Amniotic epithelial cell (primary cell): ENCODE measurements around the gene BBLN.
A peak's percentile ranks its signal among the peaks of the same experiment; 100 is the strongest.

Experiments used
- DNase-seq: peaks from one replicate; pipeline ENCODE4 v3.0.0-alpha.2; 2010; ENCODE audit warnings: low read depth

BBLN gene

DNA sequence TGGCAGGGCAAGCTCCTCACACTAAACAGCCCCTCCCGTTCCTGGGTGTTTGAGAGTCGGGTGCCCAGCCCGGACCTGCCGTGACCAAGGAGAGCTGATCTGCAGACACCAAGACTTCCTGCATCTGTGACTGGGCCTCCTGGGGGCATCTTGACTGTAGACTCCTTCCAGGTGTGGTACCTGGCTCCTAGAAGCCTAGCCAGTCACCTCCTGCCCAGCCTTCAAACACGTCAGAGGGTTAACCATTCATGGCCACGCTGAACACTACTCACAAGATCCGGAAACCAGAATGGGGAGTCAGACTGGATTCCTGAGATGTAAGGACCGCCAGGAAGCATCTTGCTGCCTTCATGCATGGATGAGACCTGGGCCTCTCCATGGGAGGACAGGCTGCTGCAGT is 14.5 kb upstream of the BBLN start:
- no peak for DNase-seq

DNA sequence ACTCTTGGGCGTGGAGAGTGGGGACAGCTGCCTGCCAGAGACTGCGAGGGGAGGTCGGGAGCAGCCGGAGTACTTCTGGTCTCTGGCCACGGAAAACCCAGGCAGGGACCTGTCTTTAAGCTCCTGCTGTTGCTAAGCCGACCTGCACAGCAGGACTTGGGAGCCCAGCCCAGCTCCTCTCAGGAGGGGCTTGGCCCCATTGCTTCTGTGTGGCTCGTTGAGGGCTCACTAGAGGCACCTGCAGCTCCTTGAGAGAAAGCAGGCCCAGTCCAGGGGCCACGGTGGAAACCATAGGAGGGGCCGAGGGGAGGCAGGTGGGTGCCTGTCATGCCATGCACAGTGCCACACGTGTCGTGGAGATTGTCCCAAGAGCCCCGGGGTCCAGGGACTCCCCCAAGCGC is 14.1 kb upstream of the BBLN start:
- no peak for DNase-seq

DNA sequence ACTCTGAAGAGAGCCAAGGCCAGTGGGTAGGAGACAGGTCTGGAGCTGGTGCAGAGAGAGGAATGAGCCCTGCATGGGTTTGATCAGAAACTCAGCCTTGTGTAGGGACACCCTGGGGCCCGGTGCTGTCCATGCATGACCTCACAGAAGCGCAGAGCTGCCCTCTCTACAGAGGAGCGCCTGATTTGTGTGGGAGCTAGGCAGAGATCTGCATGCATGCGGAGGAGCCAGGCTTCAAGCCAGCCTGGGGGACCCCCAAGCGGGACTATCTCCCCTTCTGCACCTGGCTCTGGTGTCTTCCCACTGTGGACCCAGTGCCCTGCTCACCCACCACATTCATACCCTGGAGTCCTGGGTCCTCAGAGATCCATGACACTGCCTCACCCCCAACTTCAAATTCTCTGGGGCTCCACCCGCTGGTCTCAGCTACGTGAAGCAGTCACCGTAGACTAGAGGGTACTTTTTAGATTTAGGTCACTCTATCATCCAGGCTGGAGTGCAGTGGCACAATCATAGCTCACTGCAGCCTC is 13.4 kb upstream of the BBLN start:
- DNase-seq, result no peak

DNA sequence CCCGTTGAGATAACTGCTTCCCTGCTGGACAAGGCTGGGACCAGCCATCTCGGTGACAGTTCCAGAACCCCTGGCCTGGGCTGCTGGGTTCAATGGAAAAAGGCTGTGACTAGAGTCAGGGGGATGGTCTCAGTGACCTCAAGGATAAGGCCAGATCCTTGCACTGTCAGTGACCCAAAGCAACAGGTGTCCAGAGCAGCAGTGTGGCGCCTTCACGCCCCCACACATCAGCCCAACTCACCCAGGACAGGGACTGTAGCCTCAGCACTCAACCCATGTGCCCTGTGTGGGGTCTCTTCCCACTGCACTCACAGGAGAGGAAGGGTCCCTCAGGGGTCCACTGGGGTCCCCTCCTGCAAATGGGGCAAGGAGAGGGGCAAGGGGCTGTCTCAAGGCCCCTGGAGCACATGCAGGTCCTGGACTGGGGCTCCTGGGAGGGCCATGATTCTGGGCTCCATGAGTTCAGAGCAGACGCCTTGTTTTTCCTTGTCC is 11.5 kb upstream of the BBLN start:
- no peak for DNase-seq

DNA sequence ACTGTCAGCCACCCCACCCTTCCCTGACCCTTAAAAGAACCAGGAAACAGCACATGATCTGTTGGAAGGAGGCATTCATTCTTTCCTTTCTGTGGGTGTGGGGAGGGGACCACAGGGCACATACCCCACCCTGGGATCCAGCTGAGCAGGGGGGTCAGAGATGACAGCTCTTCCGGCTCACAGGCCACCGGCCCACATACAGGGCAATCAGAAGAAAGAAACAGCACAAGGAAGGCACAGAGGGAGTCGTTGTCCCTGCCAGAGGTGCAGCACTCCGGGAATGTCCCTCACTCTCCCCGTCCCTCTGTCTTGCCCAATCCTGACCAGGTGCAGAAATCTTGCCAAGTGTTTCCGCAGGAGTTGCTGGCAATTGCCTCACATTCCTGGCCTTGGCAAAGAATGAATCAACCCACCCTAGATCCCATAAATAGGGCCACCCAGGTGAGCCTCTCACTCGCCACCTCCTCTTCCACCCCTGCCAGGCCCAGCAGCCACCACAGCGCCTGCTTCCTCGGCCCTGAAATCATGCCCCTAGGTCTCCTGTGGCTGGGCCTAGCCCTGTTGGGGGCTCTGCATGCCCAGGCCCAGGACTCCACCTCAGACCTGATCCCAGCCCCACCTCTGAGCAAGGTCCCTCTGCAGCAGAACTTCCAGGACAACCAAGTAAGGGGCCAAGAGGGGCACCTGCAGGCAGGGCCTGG is 10.9 kb upstream of the BBLN start, which contains the start of gene LCN2:
Gene LCN2 (plus strand): TSS at position 453 of the 701 bp plus-strand sequence. CDS start 73 bp downstream, at position 526.
- peak; percentile 54 for DNase-seq

DNA sequence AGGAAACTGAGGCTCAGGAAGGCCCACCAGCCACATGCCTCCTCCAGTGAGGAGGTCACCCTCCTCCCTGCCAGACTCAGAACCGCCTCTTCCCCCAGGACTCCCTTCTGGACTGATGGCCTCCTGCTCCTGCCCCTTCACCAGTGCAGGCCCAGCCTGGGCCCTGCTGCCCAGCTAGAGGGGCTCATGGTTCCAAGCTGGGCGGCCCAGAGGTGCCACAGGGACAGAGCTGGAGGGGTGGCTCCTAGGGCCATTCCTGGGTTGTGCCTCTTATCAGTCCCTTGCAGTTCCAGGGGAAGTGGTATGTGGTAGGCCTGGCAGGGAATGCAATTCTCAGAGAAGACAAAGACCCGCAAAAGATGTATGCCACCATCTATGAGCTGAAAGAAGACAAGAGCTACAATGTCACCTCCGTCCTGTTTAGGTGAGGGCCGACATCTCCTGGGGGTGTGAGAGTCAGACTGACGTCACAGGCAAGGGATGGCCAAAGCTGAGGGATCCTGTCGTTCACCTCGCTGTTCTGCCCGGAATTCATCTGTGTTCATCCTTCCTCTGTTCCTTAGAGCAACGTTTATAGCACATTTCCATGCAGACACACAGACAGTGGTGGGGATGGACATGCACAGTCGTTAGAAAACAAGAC is 10.0 kb upstream of the BBLN start:
- DNase-seq, result no peak

DNA sequence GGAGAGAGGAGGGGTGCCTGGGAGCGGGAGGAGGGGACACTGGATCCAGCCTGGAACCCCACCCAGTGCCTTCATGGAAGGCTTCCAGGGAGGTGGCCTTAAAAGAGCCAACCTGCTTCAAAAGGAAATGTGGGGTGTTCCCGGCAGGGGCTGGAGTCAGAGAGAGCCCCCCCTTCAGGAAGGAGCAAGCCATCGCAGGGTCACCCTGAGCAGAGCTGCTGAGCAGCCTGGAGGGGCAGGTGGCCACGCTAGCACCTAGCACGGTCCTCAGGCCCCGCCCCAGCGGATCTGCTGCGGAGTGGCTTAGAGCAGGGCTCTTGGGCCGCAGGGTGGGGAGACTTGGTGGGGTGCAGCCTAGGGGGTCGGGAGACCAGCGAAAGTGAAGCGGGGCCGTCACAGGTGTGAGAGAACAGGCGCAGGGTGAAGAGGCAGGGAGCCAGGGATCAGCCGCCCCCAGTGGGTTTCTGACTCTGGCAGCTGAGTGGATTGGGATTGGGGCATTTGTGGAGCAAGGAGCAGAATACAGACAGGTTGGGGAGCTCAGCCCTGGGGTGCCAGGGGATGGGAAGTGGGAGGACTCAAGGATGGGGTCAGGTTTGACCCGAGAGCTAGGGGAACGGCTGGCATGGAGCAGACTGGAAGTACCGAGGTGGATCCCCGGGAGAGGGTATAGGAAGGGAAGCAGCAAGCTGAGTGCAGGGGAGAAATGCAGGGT is 9.3 kb upstream of the BBLN start:
- no peak for DNase-seq

DNA sequence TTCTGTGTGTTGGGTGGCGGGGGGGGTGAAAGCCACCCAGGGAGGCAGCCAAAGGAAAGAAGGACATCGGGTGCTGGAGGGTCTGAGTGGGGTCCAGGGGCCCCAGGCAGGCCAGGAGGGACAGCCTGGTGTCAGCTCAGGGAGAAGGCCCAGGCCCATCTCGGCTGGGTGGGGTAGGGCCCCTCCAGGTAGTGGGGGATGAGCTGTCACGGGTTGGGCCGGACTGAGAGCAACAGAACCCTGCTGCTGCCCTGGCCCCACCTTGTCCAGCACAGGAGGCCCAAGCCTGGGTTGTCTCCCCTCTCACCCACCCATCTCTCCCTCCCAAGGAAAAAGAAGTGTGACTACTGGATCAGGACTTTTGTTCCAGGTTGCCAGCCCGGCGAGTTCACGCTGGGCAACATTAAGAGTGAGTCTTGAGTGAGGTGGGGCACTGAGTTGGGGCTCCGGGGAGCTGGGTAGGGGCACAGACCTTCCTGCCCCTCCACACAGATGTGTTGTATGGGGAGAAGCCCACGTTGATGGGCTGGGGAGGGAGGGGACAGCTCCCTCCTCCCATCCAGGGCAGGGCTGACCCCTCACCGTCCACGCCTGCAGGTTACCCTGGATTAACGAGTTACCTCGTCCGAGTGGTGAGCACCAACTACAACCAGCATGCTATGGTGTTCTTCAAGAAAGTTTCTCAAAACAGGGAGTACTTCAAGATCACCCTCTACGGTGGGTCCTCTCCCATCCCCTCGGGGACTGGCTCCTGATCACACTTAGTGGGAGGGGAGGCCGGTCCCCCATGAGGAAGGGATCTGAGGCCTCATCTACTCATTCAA is 8.5 kb upstream of the BBLN start:
- DNase-seq, result no peak

DNA sequence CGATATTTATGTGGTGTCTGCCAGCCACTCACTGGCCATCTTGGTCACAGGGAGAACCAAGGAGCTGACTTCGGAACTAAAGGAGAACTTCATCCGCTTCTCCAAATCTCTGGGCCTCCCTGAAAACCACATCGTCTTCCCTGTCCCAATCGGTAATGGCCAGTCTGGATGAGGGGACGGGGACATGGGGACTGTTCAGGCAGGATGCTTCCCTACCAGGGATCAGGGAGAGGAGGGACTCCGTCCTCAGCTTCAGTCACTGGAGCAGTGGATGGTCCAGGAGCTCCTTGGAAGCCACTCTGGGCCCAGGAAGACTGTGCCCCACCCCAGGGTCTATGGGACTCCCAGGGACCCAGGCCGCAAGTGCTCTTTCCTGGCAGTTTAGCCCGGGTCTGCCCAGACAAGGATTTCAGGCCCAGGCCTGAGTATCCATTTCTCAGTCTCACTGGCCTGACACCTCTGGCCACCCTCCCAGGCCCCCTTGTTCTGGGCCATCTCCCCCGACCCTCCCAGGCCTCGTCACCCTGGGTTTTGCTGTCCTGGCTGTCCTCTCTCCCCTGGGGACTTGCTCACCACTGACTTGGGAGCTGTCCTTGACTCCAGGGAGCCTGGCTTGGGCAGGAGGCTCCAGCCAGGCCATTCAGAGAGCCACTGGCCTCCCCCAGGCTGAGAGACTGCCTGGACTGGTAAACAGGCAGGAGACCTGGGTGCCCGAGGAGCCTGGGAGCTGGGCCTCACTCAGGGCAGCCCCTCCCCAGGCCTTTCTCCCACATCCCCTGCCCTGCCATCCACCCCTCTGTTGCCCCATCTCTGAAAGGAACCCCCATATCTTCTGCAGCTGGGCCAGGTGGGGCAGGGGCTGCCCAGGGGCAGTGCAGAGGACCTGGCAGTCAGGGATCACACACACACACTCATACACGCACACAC is 7.7 kb upstream of the BBLN start:
- DNase-seq, result no peak

DNA sequence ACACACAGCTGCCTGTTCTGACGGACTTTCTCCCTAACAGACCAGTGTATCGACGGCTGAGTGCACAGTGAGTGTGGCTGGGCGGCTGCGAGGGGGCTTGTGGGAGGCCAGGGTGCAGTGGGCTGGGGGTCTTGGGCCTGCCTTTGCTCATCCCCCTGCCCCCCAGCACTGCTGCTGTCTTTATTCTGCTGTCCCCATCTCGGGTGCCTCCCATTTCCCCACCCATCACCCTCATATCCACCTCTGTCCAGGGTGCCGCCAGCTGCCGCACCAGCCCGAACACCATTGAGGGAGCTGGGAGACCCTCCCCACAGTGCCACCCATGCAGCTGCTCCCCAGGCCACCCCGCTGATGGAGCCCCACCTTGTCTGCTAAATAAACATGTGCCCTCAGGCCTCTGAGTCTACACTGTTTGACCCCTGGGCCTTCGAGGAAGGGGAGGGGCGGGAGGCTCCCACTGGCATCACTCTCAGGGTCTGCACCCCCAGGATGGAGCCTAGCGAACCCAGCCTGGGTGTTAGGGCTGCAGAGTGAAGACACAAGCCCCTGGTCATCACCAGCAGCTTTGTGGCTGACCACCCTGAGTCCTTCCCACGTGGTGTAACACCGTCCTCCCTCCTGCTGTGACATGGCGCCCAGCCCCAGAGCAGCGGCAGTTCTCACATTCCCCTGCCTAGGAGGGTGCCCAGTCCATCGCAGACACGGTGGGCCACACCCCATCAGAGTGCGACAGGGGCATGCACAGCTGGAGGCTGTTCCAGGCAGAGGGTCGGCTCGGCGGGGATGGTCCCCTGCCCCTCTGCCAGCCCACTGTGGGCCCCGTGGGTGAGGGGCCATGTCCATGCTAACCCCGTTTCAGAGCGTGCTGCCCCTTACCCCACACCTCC is 6.8 kb upstream of the BBLN start:
- no peak for DNase-seq

DNA sequence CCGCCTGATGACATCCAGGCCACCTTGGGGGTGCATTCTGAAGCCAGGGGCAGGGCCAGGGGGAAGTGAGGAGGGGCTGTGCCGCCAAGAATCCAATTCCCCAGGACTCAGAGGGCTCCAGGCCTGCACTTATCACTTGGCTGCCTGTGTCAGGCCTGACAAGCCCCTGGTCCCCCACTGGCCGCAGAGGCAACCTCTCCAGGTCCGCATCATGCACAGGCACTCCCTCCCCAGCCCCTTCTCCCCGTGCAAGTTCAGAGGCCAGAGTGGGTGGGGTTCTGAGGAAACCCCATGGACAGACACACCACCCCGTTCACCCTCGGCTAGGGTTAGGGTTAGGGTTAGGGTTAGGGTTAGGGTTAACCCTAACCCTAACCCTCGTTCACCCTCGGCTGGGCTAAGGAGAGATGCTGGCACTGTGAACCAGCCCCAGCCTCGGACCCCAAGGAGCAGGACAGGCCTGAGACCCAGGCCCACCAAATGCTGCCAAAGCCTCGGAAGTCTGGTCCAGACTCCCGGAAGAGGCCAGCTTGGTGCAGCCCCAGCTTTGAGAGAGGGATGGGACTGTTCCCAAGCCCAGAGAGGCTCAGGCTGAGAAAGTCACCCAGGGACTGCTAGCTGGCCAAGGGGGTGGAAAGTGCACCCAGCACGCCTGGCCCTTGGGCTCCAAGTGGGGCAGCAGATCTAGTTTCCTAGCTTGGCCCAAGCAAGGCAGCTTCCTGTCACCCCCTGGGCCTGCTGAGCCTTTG is 5.9 kb upstream of the BBLN start:
- no peak for DNase-seq

DNA sequence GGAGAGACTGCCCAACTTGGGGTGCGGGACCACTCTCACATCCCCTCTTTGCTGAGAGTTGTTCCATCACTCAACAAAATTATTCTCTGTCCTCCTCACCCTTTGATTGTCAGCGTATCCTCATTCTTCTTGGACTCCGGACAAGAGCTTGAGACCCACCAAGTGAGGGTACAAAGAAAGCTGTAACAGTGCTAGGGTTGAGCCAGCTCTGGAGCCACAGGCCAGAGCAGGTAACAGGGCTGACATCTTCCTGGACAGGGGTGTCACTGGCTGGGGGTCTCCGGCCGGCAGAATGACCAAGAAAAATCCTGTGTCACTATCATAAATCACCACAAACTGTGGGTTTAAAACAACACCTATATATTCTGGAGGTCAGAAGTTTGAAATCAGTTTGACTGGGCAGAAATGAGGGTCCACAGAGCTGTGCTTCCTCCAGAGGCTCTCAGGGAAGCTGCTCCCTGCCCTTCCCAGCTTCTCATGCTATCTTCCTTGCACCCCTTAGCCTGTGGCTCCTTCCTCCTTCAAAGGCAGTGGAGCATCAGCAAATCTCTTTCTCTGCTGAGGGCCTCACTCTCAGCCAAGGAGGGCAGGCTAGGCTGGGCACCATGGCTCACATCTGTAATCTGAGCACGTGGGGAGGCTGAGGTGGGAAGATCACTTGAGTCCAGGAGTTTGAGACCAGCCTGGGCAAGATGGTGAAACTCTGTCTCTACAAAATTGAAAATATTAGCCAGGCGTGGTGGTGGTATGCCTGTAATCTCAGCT is 4.1 kb upstream of the BBLN start:
- no peak for DNase-seq

DNA sequence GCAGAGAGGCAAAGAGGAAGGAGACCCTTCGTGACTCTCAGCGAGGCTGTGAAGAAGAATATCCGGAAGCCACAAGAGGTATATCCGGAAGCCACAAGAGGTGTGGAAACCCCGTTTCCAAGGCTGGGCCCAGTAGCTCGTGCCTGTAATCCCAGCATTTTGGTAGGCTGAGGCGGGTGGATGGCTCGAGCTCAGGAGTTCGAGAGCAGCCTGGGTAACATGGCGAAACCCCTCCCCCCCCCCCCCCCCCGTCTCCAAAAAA is 612 bp upstream of the BBLN start:
- DNase-seq, result no peak

DNA sequence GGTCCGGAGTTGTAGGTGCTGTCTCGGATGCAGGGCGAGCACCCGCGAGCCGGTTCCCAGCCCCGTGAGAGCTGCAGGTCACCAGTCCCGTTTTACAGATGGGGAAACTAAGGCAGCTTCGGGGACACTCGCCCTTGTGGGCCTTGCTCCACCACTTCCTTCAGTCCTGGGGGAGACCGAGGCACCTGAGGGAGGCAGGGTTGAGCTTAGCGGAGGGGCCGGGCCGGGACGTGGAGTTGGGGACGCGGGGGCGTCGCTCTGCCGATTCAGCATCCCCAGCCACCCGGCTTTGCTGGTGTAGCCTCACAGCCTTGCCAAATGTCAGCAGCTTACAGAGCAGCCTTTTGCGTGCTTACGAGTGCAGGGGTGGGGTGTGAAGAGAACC is 530 bp downstream of the BBLN start:
- DNase-seq, result no peak

DNA sequence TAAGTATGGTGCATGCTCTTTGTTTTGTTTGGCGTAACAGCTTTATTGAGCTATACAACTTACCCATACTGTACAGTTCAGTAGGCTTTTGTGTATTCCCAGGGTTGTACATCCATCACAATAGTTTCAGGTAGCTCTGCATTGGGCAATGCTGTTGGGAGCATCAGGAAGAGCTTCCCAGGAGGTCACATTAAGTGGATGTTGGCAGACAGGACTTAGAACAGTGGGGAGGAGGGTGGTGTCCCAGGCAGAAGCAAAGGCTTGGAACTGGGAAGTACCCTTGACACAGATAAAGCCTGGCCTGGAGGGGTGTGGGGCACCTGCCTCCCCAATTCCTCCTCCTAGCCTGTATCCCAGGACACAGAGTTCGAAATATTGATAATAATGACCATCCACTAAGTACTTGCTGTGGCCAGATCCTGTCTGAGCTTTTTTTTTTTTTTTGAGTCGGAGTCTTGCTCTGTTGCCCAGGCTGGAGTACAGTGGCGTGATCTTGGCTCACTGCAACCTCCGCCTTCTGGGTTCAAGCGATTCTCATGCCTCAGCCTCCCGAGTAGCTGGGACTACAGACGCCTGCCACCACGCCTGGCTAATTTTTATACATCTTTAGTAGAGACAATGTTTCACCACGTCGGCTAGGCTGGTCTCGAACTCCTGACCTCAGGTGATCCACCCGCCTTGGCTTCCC is 1.3 kb downstream of the BBLN start:
- DNase-seq, result no peak

DNA sequence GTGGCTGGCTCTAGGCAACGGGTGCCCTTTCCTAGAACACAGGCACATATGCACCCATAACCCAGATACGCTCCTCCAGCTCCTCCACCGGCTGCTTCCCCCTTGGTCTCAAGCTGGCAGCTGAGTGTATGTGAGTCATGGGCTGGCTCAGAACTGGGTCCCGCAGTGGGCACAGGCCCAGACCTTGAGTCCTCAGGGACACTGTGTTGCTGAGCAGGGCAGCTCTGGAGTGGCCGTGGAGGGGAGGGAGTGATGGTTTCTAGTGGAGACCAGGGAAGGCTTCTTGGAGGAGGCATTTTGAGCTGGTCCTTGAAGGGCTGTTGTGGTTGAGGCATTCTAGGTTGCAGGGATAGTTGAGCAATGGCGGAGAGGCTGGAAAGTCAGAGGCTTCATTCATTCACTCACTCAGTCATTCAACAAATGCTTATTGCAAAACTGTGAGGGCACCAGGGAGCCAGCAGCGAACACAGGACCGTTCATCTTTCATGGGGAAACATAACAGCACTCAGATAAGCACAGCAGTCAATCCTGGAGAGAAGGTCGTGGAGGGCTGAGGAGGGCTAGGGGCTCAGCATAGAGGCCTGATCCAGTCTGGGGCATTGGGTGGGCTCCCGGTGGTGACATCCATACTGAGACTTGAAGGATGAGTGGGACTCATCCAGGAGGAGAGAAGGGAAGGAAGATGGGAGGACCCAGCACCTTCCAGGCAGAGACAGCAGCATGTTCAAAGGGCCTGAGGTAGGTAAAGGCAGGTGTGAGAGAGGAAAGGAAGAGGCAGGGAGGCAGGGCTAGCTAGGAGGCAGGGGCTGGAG is 2.4 kb downstream of the BBLN start:
- DNase-seq, result no peak

DNA sequence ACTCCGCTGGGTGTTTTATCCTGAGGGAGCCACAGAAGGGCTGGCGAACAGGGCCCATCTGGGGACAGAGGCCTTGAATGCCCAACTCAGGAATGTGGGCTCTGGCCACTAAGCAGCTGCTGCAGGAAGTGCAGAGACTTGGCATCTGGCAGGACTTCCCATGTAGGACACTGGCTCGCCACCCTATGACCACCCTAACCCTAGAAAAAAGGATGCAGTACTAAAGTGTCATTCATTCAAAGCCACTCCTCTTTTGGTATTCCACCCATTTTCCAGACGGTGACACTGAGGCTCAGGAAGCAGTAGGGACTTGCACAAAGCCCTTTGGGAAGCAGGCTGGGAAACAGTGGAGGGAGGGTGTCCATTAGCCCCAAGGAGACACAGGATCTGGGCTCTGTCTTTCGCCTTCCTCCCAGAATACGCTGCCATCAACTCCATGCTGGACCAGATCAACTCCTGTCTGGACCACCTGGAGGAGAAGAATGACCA is 3.0 kb downstream of the BBLN start:
- no peak for DNase-seq
